GM21619 (cell line): Measurements from ENCODE around the gene RHOF.

Source experiments
- ATAC-seq: cut with Tn5 transposase; IDR thresholded peaks from one replicate; pipeline ENCODE4 v1.9.1; 2021; ENCODE audit not compliant: unreplicated experiment

RHOF gene

GRCh38 chr12:121793440-121793837 is at the start of gene RHOF:
RHOF (minus strand) TSS chr12:121793688; CDS start chr12:121793633, 55 bp downstream.
- peak; percentile 19 for ATAC-seq

- ATAC-seq: no peak
These were observed 46.7 kb upstream of the RHOF start for GRCh38 chr12:121839993-121840761.

GRCh38 chr12:121839106-121839992 is 45.9 kb upstream of the RHOF start:
- ATAC-seq: peak; percentile 94

- no peak for ATAC-seq
These were observed 44.6 kb upstream of the RHOF start for GRCh38 chr12:121838126-121838525.

- no peak for ATAC-seq
These were observed 44.2 kb upstream of the RHOF start for GRCh38 chr12:121837680-121838079.

GRCh38 chr12:121831571-121832245 is 38.2 kb upstream of the RHOF start:
- no peak for ATAC-seq

- ATAC-seq: no peak
These were observed 37.2 kb upstream of the RHOF start for GRCh38 chr12:121830588-121831265.

GRCh38 chr12:121830134-121830533 is 36.6 kb upstream of the RHOF start:
- ATAC-seq: no peak

- ATAC-seq: no peak
These were observed 35.9 kb upstream of the RHOF start for GRCh38 chr12:121829250-121829918.

- ATAC-seq: no peak
These were observed 35.3 kb upstream of the RHOF start for GRCh38 chr12:121828826-121829225.

- no peak for ATAC-seq
These were observed 34.8 kb upstream of the RHOF start for GRCh38 chr12:121828306-121828705.

- ATAC-seq: no peak
These were observed 34.0 kb upstream of the RHOF start for GRCh38 chr12:121827351-121828099.

- ATAC-seq: no peak
These were observed 33.0 kb upstream of the RHOF start for GRCh38 chr12:121826318-121827150.

GRCh38 chr12:121825041-121825523 is 31.6 kb upstream of the RHOF start:
- no peak for ATAC-seq

- ATAC-seq: no peak
These were observed 30.2 kb upstream of the RHOF start for GRCh38 chr12:121823727-121824115.

GRCh38 chr12:121823101-121823726 is 29.7 kb upstream of the RHOF start:
- ATAC-seq: no peak

GRCh38 chr12:121822393-121823100 is 29.1 kb upstream of the RHOF start:
- no peak for ATAC-seq

GRCh38 chr12:121820056-121820455 is 26.6 kb upstream of the RHOF start:
- no peak for ATAC-seq
